Stimulated activated naive CD8-positive, alpha-beta T cell treated with anti-CD3 and anti-CD28 coated beads, Interleukin-15, Interleukin-2, amounts not matched to agents 100 U/mL and 50 U/mL, for 24 hours (primary cell): ENCODE results near the gene PADI6.
"Not testable (repeated sequence)": the region's sequence is repeated elsewhere in the genome, so short reads cannot be mapped to it uniquely, and the experiment has no call there.

Experiments
- ATAC-seq: fragments of 150-1000 bp; cut with Tn5 transposase; one replicate; pipeline ENCODE4 v1.10.0; 2021
- DNase-seq: peaks from one replicate; pipeline ENCODE4 v3.0.0; 2021

Gene PADI6

DNA sequence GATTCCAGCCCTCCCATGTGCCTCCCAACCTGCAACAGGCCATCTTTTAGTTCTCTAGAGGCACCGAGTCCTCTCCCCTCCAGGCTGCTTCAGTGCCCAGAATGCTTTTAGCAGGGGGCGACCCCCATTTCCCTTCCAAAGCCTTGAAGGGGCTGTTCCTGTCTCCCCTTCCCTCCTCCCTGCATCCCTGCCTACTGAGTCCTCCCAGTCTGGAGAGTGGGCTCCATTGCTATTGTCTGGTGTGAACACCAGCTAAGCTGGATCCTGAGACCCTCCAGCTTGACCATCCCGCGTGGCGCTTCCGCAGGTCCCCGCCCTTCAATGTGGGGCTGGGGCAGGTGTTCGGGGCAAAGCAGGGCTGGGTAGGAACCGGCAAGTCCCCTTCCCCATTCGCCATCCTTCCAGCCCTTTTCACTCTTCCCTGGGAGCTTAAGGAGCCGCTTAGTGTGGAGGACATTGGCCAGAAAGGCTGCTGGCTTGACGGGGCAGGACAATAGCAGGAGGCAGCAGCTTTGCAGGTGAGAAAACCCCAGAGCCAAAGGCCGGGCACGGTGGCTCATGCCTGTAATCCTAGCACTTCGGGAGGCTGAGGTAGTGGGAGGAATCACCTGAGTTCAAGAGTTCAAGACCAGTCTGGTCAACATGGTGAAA is 32.2 kb downstream of the PADI6 start:
- no peak for DNase-seq

DNA sequence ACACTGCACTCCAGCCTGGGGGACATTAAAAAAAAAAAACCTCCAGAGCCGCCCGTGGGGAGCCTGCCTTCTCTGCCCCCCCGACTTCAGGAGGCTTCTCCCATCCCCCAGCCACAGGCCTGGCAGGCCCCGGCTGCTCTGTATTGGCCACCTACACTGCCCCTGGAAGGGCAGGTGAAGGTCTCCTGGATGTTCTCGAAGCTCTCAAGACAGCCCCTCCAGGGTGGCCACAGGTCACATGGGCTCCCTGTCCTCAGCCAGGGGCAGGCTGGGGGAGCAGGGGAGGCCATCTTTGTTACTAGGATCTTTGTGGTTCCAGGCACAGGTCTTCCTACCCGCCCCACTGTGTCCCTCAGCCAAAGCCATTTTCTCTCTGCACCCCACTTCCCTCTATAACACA is 32.8 kb downstream of the PADI6 start:
- DNase-seq (no peak), ATAC-seq (no peak)

More for the DNA sequence above, 32.2 kb downstream of the PADI6 start:
- ATAC-seq = no peak

DNA sequence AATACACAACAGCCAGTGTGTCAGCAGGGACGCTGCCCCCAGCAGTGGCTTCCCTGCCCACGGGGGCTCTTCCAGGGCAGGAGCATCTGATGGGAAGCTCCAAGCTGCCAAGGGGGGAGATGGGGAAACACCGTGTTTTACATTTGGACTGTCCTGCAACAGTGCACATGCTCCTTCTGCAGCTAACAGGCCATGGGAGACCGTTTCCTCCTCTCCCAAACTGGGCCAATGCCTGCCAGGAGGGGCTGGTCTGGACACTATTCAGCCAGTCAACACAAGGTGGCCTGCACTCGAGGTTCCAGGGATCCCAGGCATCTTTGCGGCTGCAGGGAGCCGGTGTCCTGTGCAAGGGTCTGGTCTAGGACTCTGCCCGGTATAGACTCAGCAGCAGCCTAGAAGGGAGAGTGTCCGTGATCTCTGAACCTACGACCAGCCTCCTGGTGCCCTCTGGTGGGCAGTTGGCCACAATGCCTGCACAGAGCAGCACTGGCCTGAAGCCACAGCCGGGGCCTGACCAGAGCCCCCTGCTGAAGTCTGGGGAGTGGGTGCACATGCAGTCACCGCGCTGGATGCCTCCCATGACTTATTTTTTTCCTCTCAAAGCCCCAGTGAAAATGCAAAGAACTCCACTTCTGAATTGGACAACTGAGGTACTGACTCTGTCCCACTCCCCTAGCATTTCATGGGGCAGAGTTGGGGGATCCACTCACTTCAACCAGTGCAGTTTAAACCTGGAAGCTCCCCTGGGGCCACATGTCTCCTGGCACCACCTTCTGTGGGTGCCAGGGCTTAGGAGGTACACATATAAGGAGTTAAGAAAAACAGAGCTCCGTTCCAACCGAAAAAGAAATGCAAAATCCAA is 34.1 kb downstream of the PADI6 start:
- DNase-seq (peak; percentile 61), ATAC-seq (peak; percentile 80)

DNA sequence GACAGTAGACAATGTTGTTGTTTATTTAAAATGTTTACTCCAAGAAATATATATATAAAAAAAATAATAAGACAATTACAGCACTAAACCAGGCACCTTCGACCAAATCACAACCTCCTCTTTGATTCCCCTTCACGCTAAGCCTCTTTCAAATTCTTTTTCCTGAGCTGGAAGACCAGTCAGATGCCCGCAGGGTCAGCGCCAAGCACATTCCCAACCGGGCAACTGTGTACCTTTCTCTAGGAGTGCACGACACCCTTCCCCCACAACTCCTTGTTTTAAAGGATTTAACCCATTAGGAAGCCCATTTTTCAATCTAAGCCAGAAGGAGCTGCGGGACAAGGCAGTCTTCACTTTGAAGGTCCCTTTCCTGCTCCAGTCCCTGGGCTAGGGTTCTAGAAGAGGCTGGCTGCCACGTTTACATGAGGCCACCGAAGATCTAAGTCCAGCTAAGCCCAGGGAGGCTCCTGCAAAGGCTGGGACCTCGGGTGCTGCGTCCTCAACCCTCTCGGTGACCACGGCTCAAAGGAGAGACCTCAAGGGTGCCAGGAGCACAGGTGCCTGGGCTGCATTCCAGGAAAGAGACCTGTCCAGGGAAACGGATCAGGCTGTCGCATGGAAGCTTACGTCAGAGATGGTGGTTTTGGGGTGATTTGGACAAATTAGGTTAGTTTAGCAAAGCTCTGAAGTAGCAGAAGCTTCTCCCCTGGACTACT is 34.9 kb downstream of the PADI6 start:
- not testable (repeated sequence) for ATAC-seq

DNA sequence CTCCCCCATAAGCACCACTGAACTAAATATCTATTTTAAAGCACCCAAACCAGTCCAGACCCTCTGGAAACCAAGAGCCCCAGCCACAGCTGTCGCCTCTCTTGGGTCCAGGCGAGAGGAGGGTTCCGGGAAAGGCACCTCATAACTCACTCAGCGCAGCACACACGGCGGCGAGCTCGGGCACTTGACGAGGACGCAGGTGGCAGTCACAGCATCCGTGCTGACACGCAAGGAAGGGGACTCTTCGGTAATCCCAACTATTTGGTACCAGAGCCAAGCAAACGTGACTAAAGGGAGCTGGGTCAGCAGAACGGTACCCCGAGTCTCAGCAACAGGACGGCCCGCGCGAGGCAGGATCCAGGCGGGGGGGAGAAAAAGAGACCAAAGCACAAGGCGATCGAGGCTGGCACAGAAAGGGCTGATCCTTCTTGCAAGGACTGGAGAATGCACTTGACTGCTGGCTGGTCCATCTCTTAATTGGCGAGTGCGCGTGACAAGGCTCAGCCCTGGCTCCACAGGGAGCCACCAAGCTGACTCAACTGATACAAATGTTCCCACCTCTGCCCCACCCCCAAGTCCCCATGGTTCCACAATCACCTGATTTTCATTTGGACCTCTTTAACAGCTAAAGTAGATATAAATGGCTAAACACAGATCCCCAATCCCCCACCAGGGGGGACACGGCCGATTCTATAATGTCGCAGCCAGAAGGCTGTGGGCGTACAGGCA is 36.0 kb downstream of the PADI6 start:
- DNase-seq, ATAC-seq: not testable (repeated sequence)

More for the DNA sequence above, 34.9 kb downstream of the PADI6 start:
- not testable (repeated sequence) for DNase-seq

DNA sequence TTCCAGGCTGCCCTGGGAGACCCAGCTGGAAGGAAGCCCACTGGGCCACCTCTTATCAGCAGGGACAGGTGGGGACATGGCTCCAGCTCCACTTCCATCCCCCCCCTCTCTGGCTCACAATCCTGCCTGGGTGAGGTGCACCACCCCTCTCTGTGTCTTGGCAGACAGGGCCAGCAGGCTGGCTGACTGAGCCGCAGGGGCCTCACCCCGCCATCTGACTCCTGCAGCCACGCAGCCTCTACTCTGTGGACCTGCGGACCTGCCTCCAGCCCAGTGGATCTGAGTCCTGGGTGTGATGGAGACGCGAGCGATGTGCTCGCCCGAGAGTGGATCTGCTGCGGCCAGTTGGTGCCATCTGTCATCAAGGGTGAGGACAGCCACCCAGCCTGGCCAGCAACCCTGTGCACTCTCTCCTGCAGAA is 37.4 kb downstream of the PADI6 start:
- DNase-seq (no peak), ATAC-seq (no peak)

DNA sequence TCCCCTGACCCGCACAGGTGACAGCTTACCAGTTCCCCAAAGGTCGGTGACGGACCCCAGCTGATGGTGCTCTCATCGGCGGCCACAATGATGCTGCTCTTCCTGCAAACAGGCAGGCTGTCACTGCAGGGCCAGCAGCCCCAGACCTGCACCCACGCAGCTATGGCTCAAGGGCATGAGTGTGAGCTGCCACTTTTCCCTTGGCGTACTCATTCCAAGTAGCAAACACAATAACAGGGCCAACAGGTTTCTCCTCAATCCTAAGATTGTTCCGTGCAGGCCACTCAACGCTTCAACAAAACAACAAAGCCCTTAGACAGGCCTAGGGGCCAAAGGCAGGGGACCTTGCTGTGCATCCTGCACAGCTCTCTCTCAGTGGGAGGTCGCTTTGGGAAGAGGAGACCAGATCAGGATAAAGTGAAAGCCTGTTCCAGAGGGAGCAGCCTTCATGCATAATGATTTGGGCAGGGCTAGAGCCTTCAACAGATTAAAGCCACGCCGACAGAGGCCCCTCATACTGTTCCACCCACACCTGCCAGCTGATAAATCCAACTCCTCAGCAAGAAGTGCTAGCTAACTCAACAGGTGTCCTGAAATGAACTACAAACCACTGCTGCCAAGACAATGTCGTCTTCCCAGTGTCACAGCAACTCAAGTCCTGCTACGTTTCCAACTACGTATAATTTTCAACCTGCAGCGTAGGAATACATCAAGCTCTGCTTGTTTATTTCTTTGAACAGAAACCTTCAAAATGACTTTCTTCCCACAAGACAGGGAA is 40.3 kb downstream of the PADI6 start:
- no peak for DNase-seq
- no peak for ATAC-seq

DNA sequence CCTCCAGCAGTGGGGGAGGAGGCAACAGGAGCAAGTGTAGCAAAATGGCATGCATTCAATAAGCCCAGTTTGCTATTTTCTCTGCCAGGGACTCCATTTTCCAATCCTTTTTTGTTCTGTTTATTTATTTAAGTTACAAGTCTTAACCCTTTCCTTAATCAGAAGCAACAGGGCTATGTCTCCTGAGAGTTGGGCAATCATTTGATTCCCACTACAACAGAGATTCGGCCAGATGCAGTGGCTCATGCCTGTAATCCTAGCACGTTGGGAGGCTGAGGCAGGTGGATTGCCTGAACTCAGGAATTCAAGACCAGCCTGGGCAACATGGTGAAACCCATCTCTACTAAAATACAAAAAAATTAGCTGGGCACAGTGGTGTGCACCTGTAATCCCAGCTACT is 42.0 kb downstream of the PADI6 start:
- ATAC-seq = no peak

DNA sequence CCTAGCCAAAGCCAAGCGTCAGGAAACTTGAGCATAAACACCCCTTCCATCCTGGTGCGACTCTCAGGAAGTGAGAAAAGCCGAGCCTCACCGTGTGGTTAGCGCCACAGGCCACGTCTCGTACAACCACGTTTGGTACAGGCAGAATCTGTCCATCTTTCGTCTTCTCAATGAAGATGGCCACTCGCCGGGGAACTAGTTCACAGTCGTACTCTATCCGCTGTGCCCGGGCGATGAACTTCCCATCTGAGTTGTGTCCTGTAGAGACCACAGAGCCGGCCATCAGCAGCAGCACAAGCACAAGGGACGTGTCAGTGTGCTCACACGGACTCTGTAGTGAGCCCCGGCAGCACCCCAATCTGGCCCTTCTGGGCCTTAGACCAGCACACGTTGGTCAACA is 44.4 kb downstream of the PADI6 start:
- no peak for DNase-seq
- no peak for ATAC-seq

More for the DNA sequence above, 42.0 kb downstream of the PADI6 start:
- no peak for DNase-seq

DNA sequence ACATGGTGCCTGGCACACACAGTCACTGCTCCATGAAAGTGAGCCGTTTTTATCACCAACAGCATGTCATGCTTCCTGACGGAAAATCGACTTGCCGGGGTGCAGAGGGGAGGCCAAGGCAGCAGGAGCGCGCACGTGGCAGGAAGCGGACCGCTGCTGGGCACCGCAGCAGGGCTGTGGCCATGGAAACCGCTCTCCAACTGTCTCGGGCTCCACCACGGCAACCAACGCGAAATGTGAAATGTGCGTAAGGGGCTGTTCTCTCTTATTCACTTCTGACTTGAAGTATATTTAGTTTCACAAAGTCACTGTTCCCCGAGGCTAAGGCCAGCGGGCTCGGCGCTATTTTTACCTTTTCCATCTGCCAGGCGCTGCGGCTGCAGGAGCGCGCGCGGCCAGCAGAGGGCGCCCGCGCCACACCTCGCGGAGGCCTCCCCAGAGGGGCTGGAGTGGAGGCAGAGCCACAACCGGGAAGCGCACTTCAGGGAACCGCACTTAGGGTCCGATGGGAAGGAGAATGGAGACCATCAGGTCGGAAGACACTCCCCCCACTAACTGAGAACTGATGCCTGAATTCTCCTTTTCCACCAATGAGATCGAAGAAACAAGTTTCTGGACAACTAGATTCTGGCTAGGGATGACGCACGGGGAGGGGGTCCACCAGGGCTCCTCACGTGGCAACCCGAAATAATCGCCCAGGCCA is 47.8 kb downstream of the PADI6 start:
- ATAC-seq = peak; percentile 79
- peak; percentile 75 for DNase-seq

DNA sequence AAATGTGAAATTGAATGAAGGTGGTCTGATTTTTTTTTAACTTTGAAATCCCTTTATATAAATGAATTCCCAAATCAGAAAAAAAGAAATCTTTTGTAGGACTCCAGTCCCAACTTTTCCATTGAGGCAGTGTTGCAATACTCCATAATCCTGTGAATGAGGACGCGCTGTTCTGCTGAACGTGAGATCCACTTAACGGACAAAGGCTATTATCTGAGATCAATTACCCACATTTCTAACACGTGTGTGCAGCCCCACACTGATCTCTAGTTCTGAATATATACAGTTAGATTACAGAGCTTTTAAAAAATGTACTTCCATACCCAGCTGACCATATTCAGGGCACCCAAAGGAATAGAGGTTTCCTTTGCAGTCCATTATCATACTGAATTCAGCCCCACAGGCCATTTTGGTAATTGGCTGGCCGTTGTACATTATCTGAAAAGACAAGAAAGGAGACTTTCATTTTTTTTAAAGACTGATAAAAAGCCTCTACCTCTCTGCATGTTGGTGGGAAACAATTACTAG is 48.5 kb downstream of the PADI6 start:
- no peak for DNase-seq
- no peak for ATAC-seq

DNA sequence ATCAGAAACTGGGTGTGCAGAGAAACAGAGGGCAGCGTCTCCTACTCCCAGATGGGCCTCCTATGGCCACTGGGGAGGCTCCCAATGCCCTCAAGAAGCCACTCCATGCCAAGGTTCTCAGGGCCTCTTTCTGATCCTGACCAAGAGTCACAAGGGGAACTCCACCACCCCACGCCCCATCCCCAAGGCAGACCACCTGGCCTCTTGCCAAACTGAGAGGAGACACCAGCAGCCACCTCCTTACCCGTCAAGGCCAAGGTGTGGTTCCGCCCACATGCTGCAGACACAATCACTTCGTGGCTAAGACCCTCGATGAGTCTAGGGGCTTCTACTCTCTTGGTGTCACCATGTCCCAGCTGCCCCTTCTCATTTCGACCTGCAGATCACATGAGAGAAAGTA is 50.5 kb downstream of the PADI6 start:
- ATAC-seq = no peak
- no peak for DNase-seq

DNA sequence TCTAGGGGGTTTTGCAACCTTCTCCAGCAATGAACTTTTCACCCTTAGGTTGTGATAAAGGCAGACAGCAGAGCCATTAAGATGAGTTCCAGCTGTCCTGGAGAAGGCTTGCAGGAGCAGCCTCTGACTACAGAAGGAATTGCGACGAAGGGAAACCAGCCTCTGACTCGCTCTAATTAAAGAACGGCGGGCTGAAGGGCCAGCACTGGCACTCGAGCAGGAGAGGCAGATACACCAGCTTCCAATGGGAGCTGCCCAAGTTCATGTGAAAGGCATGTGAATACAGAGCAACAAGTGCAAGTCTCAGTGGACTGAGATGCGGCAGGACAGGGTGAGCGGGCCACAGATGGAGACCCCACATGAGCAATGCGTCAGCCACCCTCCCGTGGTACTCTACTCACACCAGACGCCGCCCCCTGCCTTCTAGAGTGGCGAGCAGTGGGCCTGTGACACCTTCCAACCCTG is 51.8 kb downstream of the PADI6 start:
- no peak for ATAC-seq

DNA sequence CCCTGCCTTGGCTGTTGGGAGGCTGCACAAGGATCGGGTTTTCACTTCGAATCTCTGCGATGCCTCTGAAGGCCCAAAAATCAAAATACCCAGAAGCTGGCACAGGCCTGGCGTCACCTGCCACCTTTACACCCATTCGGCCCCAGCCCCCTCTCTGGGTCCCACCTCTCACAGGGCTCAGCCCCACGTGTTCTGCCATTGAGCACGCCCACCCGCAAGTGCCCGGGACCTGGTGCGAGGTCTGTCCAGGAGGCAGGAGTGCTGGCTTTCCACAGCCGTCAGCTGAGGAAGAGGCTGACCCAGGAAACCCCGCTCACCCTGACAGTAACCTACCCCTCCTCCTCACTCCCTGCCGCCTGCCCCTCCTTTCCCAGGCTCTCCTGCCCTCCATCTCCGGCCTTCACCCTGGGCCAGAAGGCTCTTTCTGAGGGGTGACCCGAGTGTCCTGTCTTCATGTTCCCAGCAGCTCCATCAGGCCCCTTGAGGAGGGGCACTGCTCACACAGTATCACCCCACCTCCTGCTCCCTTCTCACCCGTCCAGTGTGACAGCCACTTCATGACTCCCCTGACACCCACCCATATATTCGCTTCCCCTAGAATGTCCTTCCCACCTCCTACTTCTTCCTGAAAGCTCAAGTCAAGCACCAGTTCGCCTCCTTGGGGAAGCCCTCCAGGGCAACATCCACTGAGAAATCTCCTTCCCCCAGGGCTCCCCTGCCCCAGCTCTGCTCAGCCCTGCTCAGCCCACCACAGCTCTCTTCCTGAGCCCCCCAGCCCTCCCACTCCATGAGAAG is 54.0 kb downstream of the PADI6 start:
- ATAC-seq (no peak), DNase-seq (no peak)

More for the DNA sequence above, 51.8 kb downstream of the PADI6 start:
- no peak for DNase-seq

DNA sequence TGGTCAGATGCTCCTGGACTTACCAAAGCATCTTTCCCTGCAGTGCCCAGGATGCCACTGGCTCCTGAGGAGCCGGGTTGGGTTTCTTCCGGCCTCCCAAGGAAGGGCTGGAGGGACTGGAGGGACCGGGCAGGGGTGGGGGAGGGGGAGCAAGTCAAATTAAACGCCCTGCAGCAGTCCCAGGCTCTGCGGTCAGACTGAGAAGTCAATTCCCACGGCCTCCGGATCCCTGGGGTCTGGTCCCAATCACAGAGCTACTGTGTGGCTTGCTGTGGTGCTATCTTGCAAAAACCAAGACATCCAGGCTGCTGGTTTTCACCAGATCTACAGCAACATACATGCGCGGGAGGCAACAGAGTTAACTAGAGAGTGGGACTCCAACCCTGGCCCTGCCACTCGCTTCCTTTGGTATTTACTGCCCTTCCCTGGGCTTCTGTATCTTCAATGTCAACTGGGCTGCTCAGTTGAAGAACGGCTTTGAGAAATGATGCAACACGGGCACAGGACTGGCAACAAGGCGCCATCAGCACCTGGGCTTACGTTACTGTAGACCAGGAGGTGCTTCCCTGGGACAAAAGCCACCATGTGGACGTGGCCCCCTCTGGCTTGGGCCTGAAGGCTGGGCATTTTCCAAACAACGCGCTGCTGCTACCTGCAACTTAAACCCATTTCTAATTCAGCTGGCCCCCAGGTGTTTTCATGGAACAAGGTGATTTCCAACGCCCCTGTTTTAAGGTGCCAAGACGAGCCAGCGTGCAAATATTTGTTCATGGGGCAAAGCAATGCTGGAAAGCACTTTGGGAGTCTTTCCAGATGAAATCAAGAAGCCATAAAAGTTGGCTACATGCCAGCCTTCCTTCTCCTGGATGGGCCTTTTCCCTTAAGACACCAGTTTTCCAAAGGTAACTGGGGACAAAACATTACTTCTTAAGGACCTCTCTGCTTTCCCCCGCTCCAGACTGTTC is 56.0 kb downstream of the PADI6 start:
- DNase-seq (no peak), ATAC-seq (no peak)

DNA sequence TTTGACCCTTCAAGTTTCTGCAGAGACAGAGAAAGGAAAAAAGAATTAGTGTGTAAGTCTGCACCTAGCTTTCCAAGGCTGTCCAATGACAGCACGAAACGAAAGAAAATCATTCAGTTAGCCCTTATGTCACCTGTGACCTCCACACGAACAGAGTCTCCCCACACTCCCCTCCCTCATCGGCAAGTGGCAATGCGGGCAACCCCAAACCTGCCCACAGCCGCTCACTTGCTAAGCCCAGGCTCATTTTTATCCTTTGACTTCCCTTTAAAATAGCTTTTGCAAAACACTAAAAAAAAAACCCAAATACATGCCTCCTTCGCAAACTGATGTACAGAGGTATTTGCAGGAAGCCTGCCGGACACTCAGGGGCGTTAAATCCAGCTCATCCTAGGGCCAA is 57.2 kb downstream of the PADI6 start:
- DNase-seq = no peak
- ATAC-seq = no peak

DNA sequence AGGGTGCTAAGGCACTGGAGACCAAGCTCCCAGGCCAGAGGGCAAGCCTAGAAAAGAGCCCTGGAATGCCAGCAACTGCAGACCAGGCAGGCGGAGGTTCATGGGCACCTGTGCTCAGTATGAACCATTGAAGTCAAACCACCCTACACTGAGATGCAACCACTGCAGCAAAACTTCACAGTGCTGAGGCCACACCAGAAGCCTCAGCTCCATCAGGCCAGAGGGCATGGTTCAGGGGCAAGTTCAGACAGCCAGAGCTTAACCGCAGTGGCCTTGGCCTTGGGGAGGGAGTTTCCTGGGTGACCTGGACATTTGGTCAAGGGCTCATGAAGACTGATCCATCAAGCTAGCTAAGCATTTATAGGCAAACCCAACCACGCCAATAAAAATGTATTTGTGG is 60.4 kb downstream of the PADI6 start:
- DNase-seq = no peak
- peak; percentile 10 for ATAC-seq

DNA sequence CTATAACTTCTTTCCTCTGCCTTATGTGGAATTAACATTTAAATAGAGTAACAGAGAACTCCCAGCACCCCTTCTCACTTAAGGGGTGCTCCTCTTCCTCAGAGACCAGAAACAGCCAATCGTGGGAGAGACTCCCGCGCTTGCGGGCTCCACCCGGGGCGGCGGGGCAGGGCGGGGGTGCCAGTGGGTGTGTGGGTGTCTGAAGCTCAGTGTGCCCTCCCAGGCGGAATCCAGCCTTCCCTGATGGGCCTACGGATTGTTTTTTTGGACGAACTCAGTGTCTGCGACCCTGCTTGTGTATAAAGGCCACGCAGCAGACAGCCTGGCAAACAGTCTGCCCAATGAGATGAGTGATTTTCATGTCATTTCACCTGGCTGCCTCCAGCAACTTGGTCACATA is 61.3 kb downstream of the PADI6 start:
- no peak for DNase-seq

More for the DNA sequence above, 61.3 kb downstream of the PADI6 start:
- ATAC-seq = no peak
